AG09309 (cell line): Measurements from ENCODE around the gene A4GALT.
"Not testable (repeated sequence)": the region's sequence is repeated elsewhere in the genome, so short reads cannot be mapped to it uniquely, and the experiment has no call there.

Experiments
- DNase-seq: peaks from one replicate; pipeline ENCODE4 v3.0.0-alpha.2; 2010; ENCODE audit warnings: low read depth
- H3K4me3 ChIP-seq: 2 replicates; pipeline ENCODE4 v1.5.1; 2011; ENCODE audit warnings: mild to moderate bottlenecking, low read depth, low read length, moderate library complexity; ENCODE audit not compliant: control insufficient read depth
- CTCF ChIP-seq: IDR thresholded peaks from 2 replicates; pipeline ENCODE4 v1.5.1; 2011; ENCODE audit warnings: mild to moderate bottlenecking, low read depth, low read length, inconsistent platforms; ENCODE audit not compliant: insufficient read depth, control insufficient read depth; ENCODE audit errors: missing control alignments

A4GALT gene

GRCh38 chr22:42764895-42765363 is 44.3 kb upstream of the A4GALT start:
- no peak for TF ChIP-seq CTCF
- DNase-seq = no peak
- H3K4me3 ChIP-seq = no peak overlapping the region

GRCh38 chr22:42763965-42764480 is 43.4 kb upstream of the A4GALT start:
- no peak for DNase-seq
- no peak overlapping the region for H3K4me3 ChIP-seq
- TF ChIP-seq CTCF = no peak

GRCh38 chr22:42760806-42761565 is 40.3 kb upstream of the A4GALT start:
- H3K4me3 ChIP-seq = no peak overlapping the region
- no peak for DNase-seq
- TF ChIP-seq CTCF = no peak

- H3K4me3 ChIP-seq = no peak overlapping the region
- no peak for TF ChIP-seq CTCF
- peak; percentile 50 for DNase-seq
Observed at GRCh38 chr22:42758931-42759629, 38.4 kb upstream of the A4GALT start.

- not testable (repeated sequence) for H3K4me3 ChIP-seq
- DNase-seq = peak; percentile 42
Observed at GRCh38 chr22:42755553-42755952, 34.9 kb upstream of the A4GALT start.

- not testable (repeated sequence) for H3K4me3 ChIP-seq, DNase-seq
Observed at GRCh38 chr22:42755121-42755520, 34.5 kb upstream of the A4GALT start.

GRCh38 chr22:42754658-42755057 is 34.0 kb upstream of the A4GALT start:
- no peak overlapping the region for H3K4me3 ChIP-seq
- no peak for TF ChIP-seq CTCF
- no peak for DNase-seq
